GM23338 (cell line): ENCODE results near the gene COL8A1.

Experiments used
- CREB1 ChIP-seq: fragments of 250-450 bp; sonication (Bioruptor Pico); IDR thresholded peaks from 2 replicates; pipeline ENCODE4 v1.5.0; 2020; ENCODE audit warnings: low read depth, mild to moderate bottlenecking, moderate library complexity
- CTCF ChIP-seq, 2 experiments: fragments of 200-600 bp in 1 of 2; sonication (generic) in 1 of 2; conservative IDR thresholded peaks; 2 replicates each; pipeline versions ENCODE4 v1.5.1 to v1.6.1; 2016 to 2017; ENCODE audit warnings: antibody characterized with exemption in 2 of 2, low read depth in 2 of 2, mild to moderate bottlenecking in 2 of 2, moderate library complexity in 1 of 2
- EZH2 ChIP-seq: fragments of 200-600 bp; sonication (generic); IDR thresholded peaks from one replicate; pipeline ENCODE4 v1.8.0; 2017; ENCODE audit warnings: antibody characterized with exemption, mild to moderate bottlenecking, low read depth; ENCODE audit not compliant: unreplicated experiment
- EZH2phosphoT487 ChIP-seq: fragments of 200-600 bp; sonication (generic); IDR thresholded peaks from one replicate; pipeline ENCODE4 v1.8.1; 2018; ENCODE audit warnings: antibody characterized with exemption; ENCODE audit not compliant: unreplicated experiment
- JUNB ChIP-seq: IDR thresholded peaks from one replicate; pipeline ENCODE4 v1.6.1; 2016; ENCODE audit warnings: antibody characterized with exemption; ENCODE audit not compliant: unreplicated experiment
- NANOG ChIP-seq: IDR thresholded peaks from 2 replicates; pipeline ENCODE4 v1.6.1; 2016; ENCODE audit warnings: antibody characterized with exemption, borderline replicate concordance
- POLR2AphosphoS5 ChIP-seq: IDR thresholded peaks from 2 replicates; pipeline ENCODE4 v1.6.1; 2016; ENCODE audit warnings: antibody characterized with exemption, low read depth
- REST ChIP-seq: IDR thresholded peaks from one replicate; pipeline ENCODE4 v1.6.1; 2018; ENCODE audit warnings: antibody characterized with exemption; ENCODE audit not compliant: unreplicated experiment
- STAT1 ChIP-seq: IDR thresholded peaks from one replicate; pipeline ENCODE4 v1.6.1; 2016; ENCODE audit warnings: antibody characterized with exemption; ENCODE audit not compliant: unreplicated experiment
- ZNF114 ChIP-seq: fragments of 250-450 bp; sonication (Bioruptor Pico); IDR thresholded peaks from 2 replicates; pipeline ENCODE4 v1.5.0; 2020; ENCODE audit warnings: mild to moderate bottlenecking, moderate library complexity
- ZNF331 ChIP-seq: fragments of 250-450 bp; sonication (Bioruptor Pico); IDR thresholded peaks from 2 replicates; pipeline ENCODE4 v1.5.0; 2020; ENCODE audit warnings: low read depth, mild to moderate bottlenecking, moderate library complexity

GRCh38 chr3:99686469-99686868 lies 48.1 kb downstream of the COL8A1 start:
- TF ChIP-seq CTCF (conservative IDR thresholded peaks at IDR 0.05; ENCODE audit: low read depth in 2 of 2) (no peak), EZH2 (no peak), POLR2AphosphoS5 (no peak), JUNB (no peak), REST (no peak), EZH2phosphoT487 (no peak), NANOG (no peak), CREB1 (CRISPR knock-in tag) (no peak), ZNF331 (CRISPR knock-in tag) (no peak), ZNF114 (CRISPR knock-in tag) (no peak), STAT1 (no peak)
